K562 (cell line): ENCODE results near the gene CBFA2T2.

Experiments used
- CREM ChIP-seq: IDR thresholded peaks from 2 replicates; pipeline ENCODE4 v1.6.1; 2014; ENCODE audit warnings: antibody characterized with exemption, low read depth
- CTCF ChIP-seq, 3 experiments: IDR thresholded peaks in 2 of 3; conservative IDR thresholded peaks in 1 of 3; 2 replicates each; pipeline ENCODE4 v1.5.1; 2011 to 2012; ENCODE audit warnings: low read length in 3 of 3, mild to moderate bottlenecking in 3 of 3, control low read depth in 2 of 3, improper control_type of control experiment in 1 of 3, inconsistent platforms in 1 of 3, low read depth in 1 of 3, mixed read lengths in 1 of 3, moderate library complexity in 1 of 3; ENCODE audit not compliant: insufficient read depth in 2 of 3
- RCOR1 ChIP-seq, 2 experiments: IDR thresholded peaks; 2 replicates each; pipeline ENCODE4 v1.6.1; 2012; ENCODE audit warnings: low read depth in 2 of 2, low read length in 2 of 2, borderline replicate concordance in 1 of 2, improper control_type of control experiment in 1 of 2
- THRA ChIP-seq: fragments of 450-650 bp; IDR thresholded peaks from 2 replicates; pipeline ENCODE4 v1.6.1; 2017; ENCODE audit warnings: mild to moderate bottlenecking, moderate library complexity
- ZNF217 ChIP-seq: sonication (generic); formaldehyde crosslinking; IDR thresholded peaks from 2 replicates; pipeline ENCODE4 v1.8.0; 2022; ENCODE audit warnings: mild to moderate bottlenecking, missing genetic modification reagents
- TF ChIP-seq, protein P1 (sequence below): IDR thresholded peaks from 3 replicates; pipeline ENCODE4 v1.6.1; 2011; ENCODE audit warnings: borderline replicate concordance, mild to moderate bottlenecking, moderate library complexity; ENCODE audit not compliant: insufficient read length; ENCODE audit errors: extremely low read depth
- TF ChIP-seq, protein P2 (sequence below): sonication (generic); formaldehyde crosslinking; IDR thresholded peaks from 2 replicates; pipeline ENCODE4 v1.8.1; 2023; ENCODE audit warnings: mild to moderate bottlenecking, missing genetic modification reagents

- no peak for TF ChIP-seq CTCF (IDR thresholded peaks at IDR 0.05 in 2 of 3, conservative IDR thresholded peaks at IDR 0.05 in 1 of 3; ENCODE audit: insufficient read depth in 2 of 3, low read depth in 1 of 3, low read length in 3 of 3)
- TF ChIP-seq, protein P1, sequence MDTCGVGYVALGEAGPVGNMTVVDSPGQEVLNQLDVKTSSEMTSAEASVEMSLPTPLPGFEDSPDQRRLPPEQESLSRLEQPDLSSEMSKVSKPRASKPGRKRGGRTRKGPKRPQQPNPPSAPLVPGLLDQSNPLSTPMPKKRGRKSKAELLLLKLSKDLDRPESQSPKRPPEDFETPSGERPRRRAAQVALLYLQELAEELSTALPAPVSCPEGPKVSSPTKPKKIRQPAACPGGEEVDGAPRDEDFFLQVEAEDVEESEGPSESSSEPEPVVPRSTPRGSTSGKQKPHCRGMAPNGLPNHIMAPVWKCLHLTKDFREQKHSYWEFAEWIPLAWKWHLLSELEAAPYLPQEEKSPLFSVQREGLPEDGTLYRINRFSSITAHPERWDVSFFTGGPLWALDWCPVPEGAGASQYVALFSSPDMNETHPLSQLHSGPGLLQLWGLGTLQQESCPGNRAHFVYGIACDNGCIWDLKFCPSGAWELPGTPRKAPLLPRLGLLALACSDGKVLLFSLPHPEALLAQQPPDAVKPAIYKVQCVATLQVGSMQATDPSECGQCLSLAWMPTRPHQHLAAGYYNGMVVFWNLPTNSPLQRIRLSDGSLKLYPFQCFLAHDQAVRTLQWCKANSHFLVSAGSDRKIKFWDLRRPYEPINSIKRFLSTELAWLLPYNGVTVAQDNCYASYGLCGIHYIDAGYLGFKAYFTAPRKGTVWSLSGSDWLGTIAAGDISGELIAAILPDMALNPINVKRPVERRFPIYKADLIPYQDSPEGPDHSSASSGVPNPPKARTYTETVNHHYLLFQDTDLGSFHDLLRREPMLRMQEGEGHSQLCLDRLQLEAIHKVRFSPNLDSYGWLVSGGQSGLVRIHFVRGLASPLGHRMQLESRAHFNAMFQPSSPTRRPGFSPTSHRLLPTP: no peak
- TF ChIP-seq, protein P2, sequence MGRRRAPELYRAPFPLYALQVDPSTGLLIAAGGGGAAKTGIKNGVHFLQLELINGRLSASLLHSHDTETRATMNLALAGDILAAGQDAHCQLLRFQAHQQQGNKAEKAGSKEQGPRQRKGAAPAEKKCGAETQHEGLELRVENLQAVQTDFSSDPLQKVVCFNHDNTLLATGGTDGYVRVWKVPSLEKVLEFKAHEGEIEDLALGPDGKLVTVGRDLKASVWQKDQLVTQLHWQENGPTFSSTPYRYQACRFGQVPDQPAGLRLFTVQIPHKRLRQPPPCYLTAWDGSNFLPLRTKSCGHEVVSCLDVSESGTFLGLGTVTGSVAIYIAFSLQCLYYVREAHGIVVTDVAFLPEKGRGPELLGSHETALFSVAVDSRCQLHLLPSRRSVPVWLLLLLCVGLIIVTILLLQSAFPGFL: no peak
- TF ChIP-seq RCOR1 (IDR thresholded peaks at IDR 0.05; ENCODE audit: borderline replicate concordance in 1 of 2, low read depth in 2 of 2, low read length in 2 of 2): no peak
- TF ChIP-seq CREM: no peak
- no peak for TF ChIP-seq THRA
- no peak for TF ChIP-seq ZNF217 (CRISPR knock-in tag)
Measured at GRCh38 chr20:33568868-33569801, 79.2 kb downstream of the CBFA2T2 start.
